Measurements from ENCODE around the gene ATP5F1E. TPM values are rescaled to one million over a fixed set of nuclear protein-coding genes. Genes with fewer than 3 reads are reported as not detected.

Gene ATP5F1E
- total RNA-seq, 1 donor from 2014 or later = 81.8 TPM

DNA sequence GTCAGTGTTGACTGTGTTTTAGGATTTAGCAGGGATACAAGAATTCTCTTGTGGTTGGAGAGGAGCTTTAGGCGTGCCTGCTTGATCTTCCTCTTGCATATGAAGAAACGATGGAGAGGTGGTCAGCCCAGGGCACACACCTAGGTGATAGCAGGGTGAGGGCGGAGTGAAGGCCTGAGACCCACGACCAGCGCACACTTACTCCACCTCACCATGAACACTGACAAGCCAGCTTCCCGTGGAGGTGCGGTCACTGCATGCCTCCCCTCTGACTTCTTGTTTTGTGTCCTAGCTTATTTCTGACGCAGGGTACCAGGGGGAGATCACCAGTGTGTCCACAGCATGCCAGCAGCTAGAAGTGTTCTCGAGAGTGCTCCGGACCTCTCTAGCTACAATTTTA is 42.9 kb downstream of the ATP5F1E start:
- no peak overlapping the region for H3K4me3 Mint-ChIP-seq
- no peaks in the 10 kb centered on the region for H3K27me3 Mint-ChIP-seq
- no peaks in the 10 kb centered on the region for H3K9me3 Mint-ChIP-seq
- peaks cover 58% of the 10 kb centered on the region for H3K36me3 Mint-ChIP-seq
- H3K4me1 Mint-ChIP-seq (ENCODE audit: unreplicated experiment) = peaks cover 22% of the 10 kb centered on the region
- TF ChIP-seq, protein P1, sequence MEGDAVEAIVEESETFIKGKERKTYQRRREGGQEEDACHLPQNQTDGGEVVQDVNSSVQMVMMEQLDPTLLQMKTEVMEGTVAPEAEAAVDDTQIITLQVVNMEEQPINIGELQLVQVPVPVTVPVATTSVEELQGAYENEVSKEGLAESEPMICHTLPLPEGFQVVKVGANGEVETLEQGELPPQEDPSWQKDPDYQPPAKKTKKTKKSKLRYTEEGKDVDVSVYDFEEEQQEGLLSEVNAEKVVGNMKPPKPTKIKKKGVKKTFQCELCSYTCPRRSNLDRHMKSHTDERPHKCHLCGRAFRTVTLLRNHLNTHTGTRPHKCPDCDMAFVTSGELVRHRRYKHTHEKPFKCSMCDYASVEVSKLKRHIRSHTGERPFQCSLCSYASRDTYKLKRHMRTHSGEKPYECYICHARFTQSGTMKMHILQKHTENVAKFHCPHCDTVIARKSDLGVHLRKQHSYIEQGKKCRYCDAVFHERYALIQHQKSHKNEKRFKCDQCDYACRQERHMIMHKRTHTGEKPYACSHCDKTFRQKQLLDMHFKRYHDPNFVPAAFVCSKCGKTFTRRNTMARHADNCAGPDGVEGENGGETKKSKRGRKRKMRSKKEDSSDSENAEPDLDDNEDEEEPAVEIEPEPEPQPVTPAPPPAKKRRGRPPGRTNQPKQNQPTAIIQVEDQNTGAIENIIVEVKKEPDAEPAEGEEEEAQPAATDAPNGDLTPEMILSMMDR (conservative IDR thresholded peaks at IDR 0.05) = no peak
- H3K27ac Mint-ChIP-seq = no peak overlapping the region
- DNase-seq (ENCODE audit: extremely low spot score, unreplicated experiment) = no peak

- TF ChIP-seq, protein P1 (conservative IDR thresholded peaks at IDR 0.05) = no peak
- DNase-seq (ENCODE audit: extremely low spot score, unreplicated experiment) = peak; percentile 36
- Mint-ChIP-seq H3K27ac (no peak overlapping the region), H3K9me3 (no peaks in the 10 kb centered on the region), H3K4me1 (ENCODE audit: unreplicated experiment) (peaks cover 28% of the 10 kb centered on the region), H3K36me3 (peaks cover 59% of the 10 kb centered on the region), H3K27me3 (no peaks in the 10 kb centered on the region), H3K4me3 (no peak overlapping the region)
These were observed 43.6 kb downstream of the ATP5F1E start for GRCh38 chr20:58988565-58988882.

DNA sequence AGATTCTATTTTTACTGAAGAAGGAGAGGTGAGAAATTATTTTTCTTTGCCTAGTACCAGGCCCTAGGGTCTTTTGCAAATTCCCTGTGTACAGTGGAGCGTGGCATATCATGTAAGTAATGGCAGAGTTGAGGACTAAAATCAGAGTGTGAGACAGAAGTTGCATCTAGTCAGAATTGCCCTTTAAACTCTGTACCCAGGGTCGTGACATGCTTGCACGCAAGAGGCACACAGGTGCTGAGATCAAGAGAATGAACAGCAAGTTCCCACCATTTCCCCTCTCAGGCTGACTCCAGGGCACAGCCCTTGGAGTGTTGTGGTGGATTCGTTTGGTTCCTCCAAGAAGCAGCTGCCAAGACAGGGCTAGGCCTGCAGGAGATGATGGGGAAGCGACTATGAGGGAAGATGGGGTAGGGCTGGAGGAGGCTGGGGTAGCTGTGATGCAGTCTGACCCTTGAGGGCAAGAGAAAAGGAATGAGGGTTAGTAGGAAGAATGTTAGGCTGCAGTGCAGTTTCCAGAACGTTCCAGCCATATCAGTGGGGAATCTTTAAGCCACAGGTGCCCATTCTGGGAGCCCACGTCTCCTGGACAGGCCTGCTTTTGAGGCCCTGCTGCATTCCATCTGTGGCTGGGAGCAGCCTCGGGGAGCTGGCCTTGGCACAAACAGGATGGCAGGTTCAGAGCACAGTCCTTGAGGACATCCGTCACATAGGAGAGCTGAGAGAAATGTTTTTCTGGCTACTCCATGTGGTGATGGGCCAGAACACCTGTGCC is 44.2 kb downstream of the ATP5F1E start:
- Mint-ChIP-seq H3K4me1 (ENCODE audit: unreplicated experiment) (peaks cover 29% of the 10 kb centered on the region), H3K9me3 (no peaks in the 10 kb centered on the region), H3K27me3 (no peaks in the 10 kb centered on the region), H3K27ac (no peak overlapping the region), H3K4me3 (no peak overlapping the region), H3K36me3 (peaks cover 59% of the 10 kb centered on the region)
- DNase-seq (ENCODE audit: extremely low spot score, unreplicated experiment) = peak; percentile 42
- TF ChIP-seq, protein P1 (conservative IDR thresholded peaks at IDR 0.05) = no peak

DNA sequence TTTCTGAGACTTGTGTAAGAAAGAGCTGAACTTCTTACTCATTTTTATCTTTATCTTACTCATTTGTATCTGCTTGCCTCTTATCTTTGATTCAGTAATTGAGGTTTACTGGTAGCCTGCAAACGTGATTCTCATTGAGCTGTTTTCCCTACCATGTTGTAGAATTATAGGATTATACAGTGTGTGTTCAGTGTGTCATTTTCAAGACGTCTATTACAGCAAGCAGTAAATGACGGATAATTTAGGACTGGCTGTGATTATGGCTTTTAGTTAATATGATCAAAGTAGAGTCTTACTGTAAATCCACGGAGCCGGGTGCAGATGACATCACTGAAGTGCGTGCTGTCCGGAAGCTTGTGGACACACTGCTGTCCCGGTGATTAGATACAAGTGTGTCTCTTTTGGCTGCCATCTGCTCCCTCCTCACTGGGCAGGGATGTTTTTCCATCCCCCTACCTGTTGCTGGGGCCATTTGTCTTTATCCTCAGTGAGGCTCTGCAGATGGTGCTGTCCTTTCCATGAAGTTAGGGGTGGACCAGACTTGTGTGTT is 45.1 kb downstream of the ATP5F1E start:
- no peaks in the 10 kb centered on the region for H3K9me3 Mint-ChIP-seq
- no peaks in the 10 kb centered on the region for H3K27me3 Mint-ChIP-seq
- peaks cover 59% of the 10 kb centered on the region for H3K36me3 Mint-ChIP-seq
- DNase-seq (ENCODE audit: extremely low spot score, unreplicated experiment) = peak; percentile 39
- peaks cover 35% of the 10 kb centered on the region for H3K4me1 Mint-ChIP-seq (ENCODE audit: unreplicated experiment)
- H3K27ac Mint-ChIP-seq = no peak overlapping the region
- H3K4me3 Mint-ChIP-seq = no peak overlapping the region
- TF ChIP-seq, protein P1 (conservative IDR thresholded peaks at IDR 0.05) = no peak

GRCh38 chr20:58986286-58986967 is 45.7 kb downstream of the ATP5F1E start:
- H3K4me1 Mint-ChIP-seq (ENCODE audit: unreplicated experiment) = peaks cover 35% of the 10 kb centered on the region
- no peaks in the 10 kb centered on the region for H3K9me3 Mint-ChIP-seq
- no peak overlapping the region for H3K4me3 Mint-ChIP-seq
- no peaks in the 10 kb centered on the region for H3K27me3 Mint-ChIP-seq
- H3K36me3 Mint-ChIP-seq = peaks cover 55% of the 10 kb centered on the region
- TF ChIP-seq, protein P1 (conservative IDR thresholded peaks at IDR 0.05) = no peak
- peak; percentile 42 for DNase-seq (ENCODE audit: extremely low spot score, unreplicated experiment)
- no peak overlapping the region for H3K27ac Mint-ChIP-seq

Measured in type B pancreatic cell (in vitro differentiated cells).